Activated gamma-delta T cell (primary cell): ENCODE data around the gene ZSWIM1.
"Not testable (repeated sequence)": the region's sequence is repeated elsewhere in the genome, so short reads cannot be mapped to it uniquely, and the experiment has no call there.

Experiments
- DNase-seq: peaks from one replicate; lab custom pipeline; 2025; lab: John Stamatoyannopoulos, UW

The ZSWIM1 gene

GRCh38 chr20:45890077-45890984 is 9.3 kb downstream of the ZSWIM1 start:
- DNase-seq = no peak

DNA sequence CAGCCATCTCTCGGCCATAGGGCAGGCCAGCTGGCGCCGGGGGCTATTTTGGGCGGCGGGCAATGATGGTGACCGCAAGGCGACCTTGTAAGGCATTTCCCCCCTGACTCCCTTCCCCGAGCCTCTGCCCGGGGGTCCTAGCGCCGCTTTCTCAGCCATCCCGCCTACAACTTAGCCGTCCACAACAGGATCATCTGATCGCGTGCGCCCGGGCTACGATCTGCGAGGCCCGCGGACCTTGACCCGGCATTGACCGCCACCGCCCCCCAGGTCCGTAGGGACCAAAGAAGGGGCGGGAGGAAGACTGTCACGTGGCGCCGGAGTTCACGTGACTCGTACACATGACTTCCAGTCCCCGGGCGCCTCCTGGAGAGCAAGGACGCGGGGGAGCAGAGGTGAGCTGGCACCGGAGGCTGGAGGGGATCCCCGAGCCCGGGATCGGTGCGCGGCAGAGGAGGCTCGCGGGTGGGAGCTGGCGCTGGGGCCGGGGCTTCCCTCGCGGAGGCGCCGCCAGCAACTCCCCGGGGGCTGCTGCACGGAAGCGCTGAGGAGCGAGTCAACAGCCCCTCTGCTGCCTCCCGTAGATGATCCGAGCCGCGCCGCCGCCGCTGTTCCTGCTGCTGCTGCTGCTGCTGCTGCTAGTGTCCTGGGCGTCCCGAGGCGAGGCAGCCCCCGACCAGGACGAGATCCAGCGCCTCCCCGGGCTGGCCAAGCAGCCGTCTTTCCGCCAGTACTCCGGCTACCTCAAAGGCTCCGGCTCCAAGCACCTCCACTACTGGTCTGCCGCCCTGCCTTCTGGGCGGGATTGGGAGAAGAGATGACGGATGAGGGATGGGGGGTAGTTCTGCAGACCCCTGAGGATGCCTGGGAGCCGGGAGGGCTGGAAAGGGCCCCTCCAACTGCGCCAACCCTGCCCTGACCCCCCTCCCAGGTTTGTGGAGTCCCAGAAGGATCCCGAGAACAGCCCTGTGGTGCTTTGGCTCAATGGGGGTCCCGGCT is 10.3 kb downstream of the ZSWIM1 start, which contains the start of the genes CTSA and NEURL2:
CTSA (plus strand) TSS at position 351 of the 999 bp plus-strand sequence; CDS start at position 585, 234 bp downstream.
NEURL2 (minus strand) TSS at position 224 of the 999 bp plus-strand sequence; CDS start at position 7, 217 bp downstream.
- DNase-seq = peak; percentile 63

GRCh38 chr20:45892049-45892825 is 11.2 kb downstream of the ZSWIM1 start:
- DNase-seq = no peak

GRCh38 chr20:45892828-45893500 is 11.9 kb downstream of the ZSWIM1 start:
- DNase-seq = no peak

- no peak for DNase-seq
Measured at GRCh38 chr20:45893831-45894230, 12.8 kb downstream of the ZSWIM1 start.

- DNase-seq = no peak
Measured at GRCh38 chr20:45894797-45895196, 13.8 kb downstream of the ZSWIM1 start.

DNA sequence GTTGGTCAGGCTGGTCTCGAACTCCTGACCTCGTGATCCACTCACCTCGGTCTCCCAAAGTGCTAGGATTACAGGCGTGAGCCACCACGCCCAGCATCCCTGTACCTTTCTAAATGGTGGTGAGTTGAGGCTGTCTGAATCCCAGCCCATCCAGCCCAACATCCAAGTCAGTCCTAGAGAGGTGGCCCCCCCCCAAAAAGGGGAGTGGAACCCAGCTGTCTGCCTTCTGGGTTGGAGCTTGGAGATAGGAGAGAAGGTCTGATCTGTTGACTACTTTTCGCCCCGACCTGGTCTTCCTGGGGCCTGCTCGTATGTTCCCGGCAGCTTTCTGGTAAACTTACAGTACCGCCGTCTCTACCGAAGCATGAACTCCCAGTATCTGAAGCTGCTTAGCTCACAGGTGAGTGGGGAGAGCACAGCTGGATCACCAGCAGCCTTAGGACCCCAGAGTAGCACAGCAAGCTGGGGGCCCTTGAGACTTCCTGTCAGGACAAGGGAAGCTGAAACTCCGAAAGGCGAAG is 15.7 kb downstream of the ZSWIM1 start:
- no peak for DNase-seq

DNA sequence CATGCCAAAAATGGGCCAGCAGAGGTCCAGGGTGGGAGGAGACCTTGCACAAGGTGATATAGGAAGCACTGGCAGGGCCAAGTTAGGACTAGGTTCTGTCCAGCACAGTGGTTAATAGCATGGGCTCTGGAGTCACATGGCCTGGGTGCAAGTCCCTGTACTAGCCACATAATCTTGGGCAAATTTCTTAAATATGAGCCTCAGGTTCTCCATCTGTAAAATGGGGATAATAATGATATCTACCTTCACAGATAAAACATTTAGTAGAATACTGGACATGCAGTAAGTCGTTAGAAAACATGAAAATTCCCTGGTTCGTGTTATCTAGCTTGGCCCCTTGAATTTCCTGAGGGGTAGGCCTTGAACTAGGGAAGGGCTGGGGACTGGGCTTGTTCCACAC is 16.3 kb downstream of the ZSWIM1 start:
- no peak for DNase-seq

DNA sequence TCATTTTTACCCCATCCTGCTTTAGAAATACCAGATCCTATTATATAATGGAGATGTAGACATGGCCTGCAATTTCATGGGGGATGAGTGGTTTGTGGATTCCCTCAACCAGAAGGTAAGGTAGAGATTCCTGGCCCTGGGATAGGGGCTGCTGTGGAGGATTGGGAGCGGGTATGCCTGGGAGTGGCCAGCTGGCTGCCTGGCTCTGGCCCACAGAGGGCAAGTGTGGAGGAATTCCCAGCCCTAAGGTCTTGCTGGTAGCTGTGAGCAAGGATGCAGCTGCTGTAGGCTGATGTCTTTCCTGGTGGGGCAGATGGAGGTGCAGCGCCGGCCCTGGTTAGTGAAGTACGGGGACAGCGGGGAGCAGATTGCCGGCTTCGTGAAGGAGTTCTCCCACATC is 16.7 kb downstream of the ZSWIM1 start:
- DNase-seq = no peak

- DNase-seq = no peak
Measured at GRCh38 chr20:45898285-45898684, 17.3 kb downstream of the ZSWIM1 start.

GRCh38 chr20:45899046-45899835 is 18.2 kb downstream of the ZSWIM1 start:
- DNase-seq = no peak

GRCh38 chr20:45901332-45901731 is 20.3 kb downstream of the ZSWIM1 start:
- DNase-seq = not testable (repeated sequence)

GRCh38 chr20:45902199-45902701 is 21.2 kb downstream of the ZSWIM1 start:
- DNase-seq = no peak

DNA sequence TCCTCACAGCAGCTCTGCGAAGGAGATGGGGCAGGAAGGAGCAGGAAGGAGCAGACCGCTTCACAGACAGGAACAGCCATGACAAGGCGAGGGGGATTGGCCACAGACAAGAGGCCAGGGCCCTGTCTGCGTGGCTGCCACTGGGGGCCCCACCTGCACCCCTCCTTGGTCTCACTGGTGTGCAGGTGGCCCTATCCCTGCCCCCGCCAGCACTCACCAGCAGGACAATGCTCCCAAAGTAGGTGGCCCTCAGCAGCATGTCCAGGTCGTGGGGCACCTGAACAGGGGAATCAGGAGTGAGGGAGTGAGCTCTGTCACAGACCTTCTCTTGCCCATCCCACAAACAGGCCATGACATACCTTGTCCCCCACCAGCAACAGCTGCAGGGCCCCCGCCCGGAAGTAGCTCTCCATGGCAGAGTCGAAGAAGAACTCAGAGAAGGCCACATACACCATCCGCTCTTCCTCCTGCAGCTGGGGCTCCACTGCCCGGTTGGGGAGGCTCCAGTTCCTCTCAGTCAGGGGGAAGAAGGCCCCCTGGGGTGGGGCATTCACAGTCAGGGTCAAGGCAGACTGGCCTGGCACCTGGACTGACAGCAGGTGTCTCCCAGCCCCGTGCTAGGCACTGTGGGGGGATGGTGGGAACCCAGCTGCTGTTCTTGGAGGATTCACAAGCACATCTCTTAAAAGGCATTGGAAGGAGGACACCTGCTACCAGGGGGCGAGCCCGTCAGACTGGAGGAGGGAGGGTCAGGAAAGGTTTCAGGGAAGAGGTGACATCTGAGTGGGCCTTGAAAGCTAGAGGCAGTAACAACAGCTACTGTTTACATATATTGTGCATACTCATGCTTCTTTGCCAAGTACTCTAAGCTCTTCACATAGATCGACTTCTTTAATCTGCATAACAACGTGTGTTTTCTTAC is 23.8 kb downstream of the ZSWIM1 start:
- no peak for DNase-seq

DNA sequence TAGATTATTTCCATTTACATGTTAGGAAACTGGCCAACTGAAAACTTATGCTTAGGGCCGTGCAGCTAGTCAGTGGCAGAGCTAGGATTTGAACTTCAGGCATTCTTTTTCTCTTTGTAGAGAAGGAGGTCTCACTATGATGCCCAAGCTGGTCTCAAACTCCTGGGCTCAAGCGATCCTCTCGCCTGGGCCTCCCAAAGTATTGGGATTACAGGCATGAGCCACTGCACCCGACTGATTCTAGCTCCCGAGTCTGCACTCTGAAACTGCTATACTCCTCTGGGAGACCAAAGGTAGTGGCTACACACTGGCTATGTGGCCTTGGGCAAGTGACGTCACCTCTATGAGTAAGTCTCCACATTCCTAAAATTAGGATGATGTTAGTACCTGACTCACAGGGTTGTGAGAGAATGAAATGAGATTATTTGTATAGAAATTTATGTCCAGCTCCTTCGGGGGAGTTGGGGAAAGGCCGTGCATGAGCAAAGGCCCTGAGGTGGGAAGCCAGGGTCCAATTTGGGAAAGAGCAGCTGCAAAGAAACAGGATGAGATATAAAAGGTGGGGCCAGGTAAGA is 24.6 kb downstream of the ZSWIM1 start:
- no peak for DNase-seq

DNA sequence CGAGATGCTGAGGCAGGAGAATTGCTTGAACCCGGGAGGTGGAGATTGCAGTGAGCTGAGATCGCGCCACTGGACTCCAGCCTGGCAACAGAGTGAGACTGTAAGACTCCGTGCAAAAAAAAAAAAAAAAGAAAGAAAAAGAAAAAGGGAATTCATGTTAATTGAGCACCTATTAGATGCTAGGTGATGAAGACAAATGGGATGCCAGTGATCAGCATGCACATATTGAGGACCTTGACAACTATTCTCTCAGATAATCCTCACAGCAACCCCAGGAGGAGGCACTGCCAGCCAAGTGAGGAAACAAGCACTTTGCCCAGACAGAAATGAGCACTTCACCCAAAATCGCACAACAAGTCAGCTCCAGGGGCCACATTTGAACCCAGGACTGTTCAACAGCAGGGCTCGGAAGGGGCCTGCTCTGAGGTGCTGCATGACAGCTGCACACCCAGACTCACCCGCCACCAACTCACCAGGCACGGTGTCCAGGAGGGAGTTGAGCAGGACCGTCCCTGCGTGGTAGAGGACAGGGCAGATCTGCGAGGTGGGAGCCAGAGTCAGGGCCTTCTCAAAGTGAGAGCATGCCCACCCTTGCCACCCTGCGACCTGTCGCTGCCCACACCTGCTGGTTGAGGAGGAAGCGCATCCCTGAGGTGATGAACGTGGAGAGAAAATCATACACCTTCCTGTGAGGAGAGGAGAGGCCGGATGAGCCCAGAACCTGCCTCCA is 26.4 kb downstream of the ZSWIM1 start:
- no peak for DNase-seq

DNA sequence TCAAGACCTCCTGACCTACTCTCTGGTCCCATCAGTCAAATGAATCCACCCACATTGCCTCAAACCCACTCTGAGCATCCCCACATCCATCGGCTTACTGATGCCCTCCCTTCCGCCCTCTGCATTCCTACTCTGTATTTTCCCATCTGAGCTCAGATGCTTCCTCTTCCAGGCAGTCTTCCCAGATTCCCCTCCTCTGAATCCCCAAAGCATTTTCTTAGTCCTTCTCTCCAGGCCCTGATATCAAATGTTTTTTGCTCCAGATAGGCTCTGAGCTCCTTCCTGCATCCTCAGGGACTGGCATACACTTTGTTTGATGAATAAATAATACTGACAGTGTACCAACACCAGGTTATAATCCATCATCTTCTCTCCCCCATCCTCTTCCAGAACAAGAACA is 27.1 kb downstream of the ZSWIM1 start:
- DNase-seq = no peak
